IMR-90 (cell line): Measurements from ENCODE around the gene GPR153. TPM values are rescaled to one million over a fixed set of nuclear protein-coding genes. Genes with fewer than 3 reads are reported as not detected.

Experiments
- ATAC-seq: fragments of 200-7000 bp; cut with Tn5 transposase; 2 replicates; pipeline ENCODE4 v1.9.1; 2020; ENCODE audit warnings: low read depth, mild to moderate bottlenecking, moderate library complexity
- BruUV-seq: library from RNA; stranded (reverse); fragments of 400-500 nt; replicated peaks from 2 replicates; lab custom pipeline; 2021; lab: Mats Ljungman, UMichigan
- CTCF ChIA-PET: fragments of 300-600 bp; formaldehyde crosslinking; extraction: SDS; loops from one replicate; lab custom pipeline; 2021; ENCODE audit warnings: antibody characterized with exemption; lab: Yijun Ruan, JAX
- POLR2A ChIA-PET: fragments of 300-600 bp; sonication (Branson Sonifier 250); formaldehyde crosslinking; loops from one replicate; lab custom pipeline; 2022; ENCODE audit warnings: antibody characterized with exemption; ENCODE audit not compliant: unreplicated experiment; lab: Charles Lee
- DNase-seq: peaks from one replicate; pipeline ENCODE4 v3.0.0; 2013
- H2AFZ ChIP-seq: replicated peaks from 2 replicates; pipeline ENCODE3; 2013; ENCODE audit warnings: low read length, mild to moderate bottlenecking; ENCODE audit not compliant: poor library complexity
- H2AK5ac ChIP-seq: 2 replicates; pipeline ENCODE4 v1.6.1; 2013; ENCODE audit warnings: low read depth, low read length, inconsistent platforms
- H2AK9ac ChIP-seq: replicated peaks from 2 replicates; pipeline ENCODE3; 2013; ENCODE audit warnings: mild to moderate bottlenecking, low read depth, low read length, moderate library complexity; ENCODE audit not compliant: poor library complexity
- H2BK120ac ChIP-seq: 2 replicates; pipeline ENCODE4 v1.6.1; 2013; ENCODE audit warnings: low read depth, low read length, inconsistent platforms
- H2BK15ac ChIP-seq: 3 replicates; pipeline ENCODE4 v1.6.1; 2013; ENCODE audit warnings: low read depth, low read length, inconsistent platforms
- H2BK20ac ChIP-seq: 2 replicates; pipeline ENCODE4 v1.6.1; 2013; ENCODE audit warnings: low read depth, mild to moderate bottlenecking, inconsistent platforms, low read length, moderate library complexity
- H2BK5ac ChIP-seq: 2 replicates; pipeline ENCODE4 v1.6.1; 2013; ENCODE audit warnings: mild to moderate bottlenecking, low read depth, low read length, inconsistent platforms; ENCODE audit not compliant: poor library complexity, severe bottlenecking
- H3K14ac ChIP-seq: replicated peaks from 2 replicates; pipeline ENCODE4 v1.6.1; 2013; ENCODE audit warnings: low read depth, low read length, inconsistent platforms
- H3K18ac ChIP-seq: 2 replicates; pipeline ENCODE4 v1.6.1; 2013; ENCODE audit warnings: low read depth, low read length, control low read depth
- H3K23ac ChIP-seq: 2 replicates; pipeline ENCODE4 v1.6.1; 2013; ENCODE audit warnings: low read depth, low read length, inconsistent platforms
- H3K27ac ChIP-seq: 2 replicates; pipeline ENCODE4 v1.5.1; 2013; ENCODE audit warnings: mild to moderate bottlenecking, control low read depth, low read length; ENCODE audit not compliant: insufficient read depth
- H3K27me3 ChIP-seq: 2 replicates; pipeline ENCODE4 v1.6.1; 2013; ENCODE audit warnings: low read length; ENCODE audit not compliant: control insufficient read depth, insufficient read depth
- H3K36me3 ChIP-seq: 2 replicates; pipeline ENCODE4 v1.6.1; 2013; ENCODE audit warnings: low read length, mixed read lengths; ENCODE audit not compliant: control insufficient read depth, insufficient read depth
- H3K4ac ChIP-seq: 2 replicates; pipeline ENCODE4 v1.6.1; 2013; ENCODE audit warnings: low read depth, low read length, inconsistent platforms
- H3K4me1 ChIP-seq: 2 replicates; pipeline ENCODE4 v1.6.1; 2013; ENCODE audit warnings: low read length, mixed read lengths; ENCODE audit not compliant: control insufficient read depth, insufficient read depth
- H3K4me2 ChIP-seq: 2 replicates; pipeline ENCODE4 v1.6.1; 2013; ENCODE audit warnings: low read depth, mild to moderate bottlenecking, control low read depth, low read length, moderate library complexity
- H3K4me3 ChIP-seq: 2 replicates; pipeline ENCODE4 v1.5.1; 2013; ENCODE audit warnings: low read depth, mild to moderate bottlenecking, control low read depth, low read length, moderate library complexity; ENCODE audit not compliant: insufficient read depth
- H3K56ac ChIP-seq: 2 replicates; pipeline ENCODE4 v1.6.1; 2013; ENCODE audit warnings: low read length, inconsistent platforms; ENCODE audit not compliant: insufficient read depth; ENCODE audit errors: extremely low read depth
- H3K79me1 ChIP-seq, 2 experiments: 2 replicates each; pipeline ENCODE4 v1.6.1; 2013; ENCODE audit warnings: low read length in 2 of 2, inconsistent platforms in 1 of 2, low read depth in 1 of 2
- H3K9ac ChIP-seq: 2 replicates; pipeline ENCODE4 v1.6.1; 2013; ENCODE audit warnings: low read depth, low read length, control low read depth
- H3K9me1 ChIP-seq: 2 replicates; pipeline ENCODE4 v1.6.1; 2013; ENCODE audit warnings: low read length, inconsistent platforms; ENCODE audit not compliant: insufficient read depth
- H3K9me3 ChIP-seq: 2 replicates; pipeline ENCODE4 v1.6.1; 2013; ENCODE audit warnings: low read length; ENCODE audit not compliant: control insufficient read depth, insufficient read depth
- H4K20me1 ChIP-seq: 2 replicates; pipeline ENCODE4 v1.6.1; 2013; ENCODE audit warnings: low read length, inconsistent platforms; ENCODE audit not compliant: insufficient read depth
- H4K5ac ChIP-seq: 2 replicates; pipeline ENCODE4 v1.6.1; 2013; ENCODE audit warnings: mild to moderate bottlenecking, low read depth, low read length, control low read depth
- H4K8ac ChIP-seq, 2 experiments: 2 replicates each; pipeline ENCODE4 v1.6.1; 2013; ENCODE audit warnings: low read depth in 2 of 2, low read length in 2 of 2, control low read depth in 1 of 2, inconsistent platforms in 1 of 2
- H4K91ac ChIP-seq: 2 replicates; pipeline ENCODE4 v1.6.1; 2013; ENCODE audit warnings: low read depth, low read length, inconsistent platforms; ENCODE audit not compliant: insufficient read depth
- BHLHE40 ChIP-seq: fragments of 150-350 bp; IDR thresholded peaks from 2 replicates; pipeline ENCODE4 v1.6.1; 2016; ENCODE audit warnings: mild to moderate bottlenecking, low read depth, low read length
- CEBPB ChIP-seq: IDR thresholded peaks from 2 replicates; pipeline ENCODE4 v1.6.1; 2012; ENCODE audit warnings: low read depth, low read length, improper control_type of control experiment
- CHD1 ChIP-seq: IDR thresholded peaks from 2 replicates; pipeline ENCODE4 v1.6.1; 2012; ENCODE audit warnings: low read depth, low read length, improper control_type of control experiment
- ELK1 ChIP-seq: fragments of 150-350 bp; IDR thresholded peaks from 2 replicates; pipeline ENCODE4 v1.6.1; 2016; ENCODE audit warnings: low read depth, mild to moderate bottlenecking, low read length, moderate library complexity, borderline replicate concordance
- FOS ChIP-seq: fragments of 150-350 bp; IDR thresholded peaks from 2 replicates; pipeline ENCODE4 v1.6.1; 2016; ENCODE audit warnings: low read depth, low read length
- MAZ ChIP-seq: IDR thresholded peaks from 2 replicates; pipeline ENCODE4 v1.6.1; 2012; ENCODE audit warnings: low read depth, mild to moderate bottlenecking, low read length, improper control_type of control experiment, moderate library complexity, borderline replicate concordance
- MXI1 ChIP-seq: IDR thresholded peaks from 2 replicates; pipeline ENCODE4 v1.6.1; 2012; ENCODE audit warnings: low read depth, mild to moderate bottlenecking, low read length, moderate library complexity, borderline replicate concordance
- NFE2L2 ChIP-seq: fragments of 150-350 bp; IDR thresholded peaks from 2 replicates; pipeline ENCODE4 v1.6.1; 2016; ENCODE audit warnings: low read depth, mild to moderate bottlenecking, low read length
- POLR2A ChIP-seq: IDR thresholded peaks from 2 replicates; pipeline ENCODE4 v1.6.1; 2012; ENCODE audit warnings: mild to moderate bottlenecking, low read depth, low read length
- RAD21 ChIP-seq: IDR thresholded peaks from 2 replicates; pipeline ENCODE4 v1.6.1; 2012; ENCODE audit warnings: low read length, improper control_type of control experiment
- RCOR1 ChIP-seq: IDR thresholded peaks from 2 replicates; pipeline ENCODE4 v1.6.1; 2012; ENCODE audit warnings: mild to moderate bottlenecking, low read length, improper control_type of control experiment; ENCODE audit not compliant: insufficient replicate concordance
- RFX5 ChIP-seq: IDR thresholded peaks from 2 replicates; pipeline ENCODE4 v1.8.0; 2012; ENCODE audit warnings: low read depth, mild to moderate bottlenecking, low read length, moderate library complexity
- WGBS, 2 experiments: methylation state at CpG; one replicate each; pipeline versions ENCODE4 v1.1.5 to v1.1.7; 2013; ENCODE audit warnings: missing lambda C conversion rate in 2 of 2; ENCODE audit not compliant: insufficient read length in 1 of 2; ENCODE audit errors: extremely low coverage in 2 of 2; 5-methylcytosine and 5-hydroxymethylcytosine counted together
- dilution Hi-C: fragments of 300-500 bp; cut with HindIII; formaldehyde crosslinking; loops from one replicate; pipeline ENCODE4 v1.14.3; 2018; ENCODE audit warnings: low sequenced_read_pairs; ENCODE audit not compliant: unreplicated experiment
- in situ Hi-C: fragments of 300-500 bp; cut with MboI; formaldehyde crosslinking; loops from 3 replicates; pipeline ENCODE4 v1.14.3; 2019; ENCODE audit warnings: low sequenced_read_pairs, inconsistent platforms, mixed read lengths
- intact Hi-C: fragments of 100-400 bp; cut with micrococcal nuclease; formaldehyde crosslinking; loops from 2 replicates; pipeline ENCODE4 v1.10.0; 2022
- polyA plus RNA-seq, 3 experiments: library from polyadenylated mRNA; depleted of rRNA; stranded (reverse); fragments of >200 nt; gene quantifications; 2 replicates each; pipeline ENCODE4 v1.2.3, GENCODE V29; 2012; ENCODE audit warnings: low replicate concordance in 1 of 3
- total RNA-seq: library from RNA; depleted of rRNA; stranded (reverse); fragments of >200 nt; gene quantifications from 2 replicates; pipeline ENCODE4 v1.2.3, GENCODE V29; 2012
- TF ChIP-seq, protein P1 (sequence below): fragments of 150-350 bp; IDR thresholded peaks from 2 replicates; pipeline ENCODE4 v1.6.1; 2017; ENCODE audit warnings: mild to moderate bottlenecking, antibody characterized with exemption, low read length, low read depth

The GPR153 gene
- total and polyA plus RNA-seq, 2 of the 4 experiments (the other 2 are of a cell fraction): 1.8 to 5.2 TPM

DNA sequence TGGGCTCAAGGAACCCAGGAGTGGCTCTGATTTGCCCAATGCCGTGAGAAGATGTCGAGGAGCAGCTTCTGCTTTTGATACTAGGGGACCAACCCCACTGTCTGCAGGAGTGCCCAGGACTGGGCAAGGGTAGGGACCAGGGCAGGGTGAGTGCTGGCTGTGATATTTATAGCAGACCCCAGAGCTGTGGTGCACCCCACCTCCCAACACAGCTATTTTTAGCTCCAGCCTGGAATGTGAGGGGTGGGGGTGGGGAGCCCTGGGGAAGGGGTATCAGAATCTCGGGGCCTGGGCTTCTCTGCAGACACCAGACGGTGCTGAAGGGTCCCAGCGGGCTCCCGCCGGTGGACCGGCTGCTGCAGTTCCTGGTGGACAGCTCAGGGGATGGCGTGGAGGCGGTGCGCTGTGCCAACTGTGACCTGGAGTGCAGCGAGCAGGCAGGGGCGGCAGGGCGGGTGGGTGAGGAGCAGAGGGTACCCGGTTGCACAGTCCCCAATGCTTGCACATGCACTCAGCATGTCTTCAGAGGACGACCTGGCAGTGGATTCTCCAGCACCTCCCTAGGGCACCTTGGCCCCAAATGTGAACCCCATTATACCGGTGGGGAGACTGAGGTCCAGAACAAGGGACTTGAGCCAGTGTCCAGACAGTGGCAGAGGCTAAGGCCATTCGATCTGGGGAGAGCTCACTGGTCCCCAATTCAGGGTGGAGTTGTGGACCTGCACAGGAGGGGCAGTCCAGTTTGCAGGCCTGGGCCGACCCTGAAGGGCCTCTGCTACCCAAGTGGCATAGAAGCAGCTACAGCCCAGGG is 53.6 kb downstream of the GPR153 start:
- no TSS peak for BruUV-seq
- Histone ChIP-seq H3K23ac (no peak overlapping the region), H3K4me1 (peaks cover 7% of the 10 kb centered on the region; the same call in 1 of the 2 replicates), H3K79me1 (no peaks in the 10 kb centered on the region; a peak in 1 of 4 replicates), H2AFZ (no peak overlapping the region), H2BK15ac (no peak overlapping the region), H4K8ac (no peak overlapping the region), H3K4me2 (no peak overlapping the region), H3K9me1 (peaks cover 4% of the 10 kb centered on the region), H2BK5ac (no peak overlapping the region), H3K4me3 (no peak overlapping the region), H3K36me3 (no peaks in the 10 kb centered on the region), H2AK9ac (no peak overlapping the region), H3K9me3 (no peaks in the 10 kb centered on the region), H3K18ac (no peak overlapping the region), H2BK20ac (no peak overlapping the region), H3K56ac (no peak overlapping the region), H2AK5ac (no peak overlapping the region), H4K5ac (no peak overlapping the region), H3K9ac (no peak overlapping the region), H3K14ac (no peak overlapping the region), H3K27ac (no peak overlapping the region), H3K4ac (no peak overlapping the region), H3K27me3 (no peaks in the 10 kb centered on the region; the same call in 1 of the 2 replicates), H4K20me1 (no peaks in the 10 kb centered on the region; the same call in 1 of the 2 replicates), H2BK120ac (no peak overlapping the region), H4K91ac (no peak overlapping the region)
- in situ Hi-C loops: no loop called here
- ChIA-PET POLR2A (no interaction called here), CTCF (interaction anchor here (0.6 to 1.0 kb wide), 4 partner anchors 9 to 90 kb away, joined by 3 to 6 read pairs (median 3); no protein-coding TSS in a partner anchor)
- ATAC-seq: no peak
- WGBS, 2 experiments: 89% methylated on average over 13 of the region's 19 CpGs; no CpG with 5 or more reads in 1 of the 2 experiments
- dilution Hi-C loops: no loop called here
- intact Hi-C loops: no loop called here
- TF ChIP-seq FOS (no peak), RCOR1 (no peak), BHLHE40 (no peak), NFE2L2 (no peak), MAZ (no peak), CHD1 (no peak), RAD21 (no peak), CEBPB (no peak), POLR2A (no peak), MXI1 (no peak), ELK1 (no peak), RFX5 (no peak)
- TF ChIP-seq, protein P1, sequence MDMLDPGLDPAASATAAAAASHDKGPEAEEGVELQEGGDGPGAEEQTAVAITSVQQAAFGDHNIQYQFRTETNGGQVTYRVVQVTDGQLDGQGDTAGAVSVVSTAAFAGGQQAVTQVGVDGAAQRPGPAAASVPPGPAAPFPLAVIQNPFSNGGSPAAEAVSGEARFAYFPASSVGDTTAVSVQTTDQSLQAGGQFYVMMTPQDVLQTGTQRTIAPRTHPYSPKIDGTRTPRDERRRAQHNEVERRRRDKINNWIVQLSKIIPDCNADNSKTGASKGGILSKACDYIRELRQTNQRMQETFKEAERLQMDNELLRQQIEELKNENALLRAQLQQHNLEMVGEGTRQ: no peak
- DNase-seq: no peak
